Sigmoid colon (tissue), 4 donors: ENCODE data around the gene ZNF727.

Experiments
- EP300 ChIP-seq, 4 donors: sonication (generic); formaldehyde crosslinking; IDR thresholded peaks; one replicate each; pipeline ENCODE4 v1.6.1; 2017; ENCODE audit warnings: antibody characterized with exemption in 4 of 4
- POLR2A ChIP-seq, 2 donors: fragments of 450-650 bp; IDR thresholded peaks; one replicate each; pipeline ENCODE4 v1.6.1; 2016; ENCODE audit warnings: antibody characterized with exemption in 2 of 2, mild to moderate bottlenecking in 2 of 2, moderate library complexity in 2 of 2
- POLR2AphosphoS5 ChIP-seq, 4 donors: sonication (generic); formaldehyde crosslinking; IDR thresholded peaks; one replicate each; pipeline ENCODE4 v1.6.1; 2017; ENCODE audit warnings: antibody characterized with exemption in 4 of 4
- TF ChIP-seq, protein P1 (sequence below), 4 experiments: fragments of 450-650 bp in 3 of 4; fragments of 200-600 bp in 1 of 4; IDR thresholded peaks; one replicate each; pipeline ENCODE4 v1.5.1; 2016 to 2019; ENCODE audit warnings: antibody characterized with exemption in 4 of 4, mild to moderate bottlenecking in 3 of 4, moderate library complexity in 2 of 4

GRCh38 chr7:64046041-64046389 is 781 bp downstream of the ZNF727 start:
- TF ChIP-seq, protein P1, sequence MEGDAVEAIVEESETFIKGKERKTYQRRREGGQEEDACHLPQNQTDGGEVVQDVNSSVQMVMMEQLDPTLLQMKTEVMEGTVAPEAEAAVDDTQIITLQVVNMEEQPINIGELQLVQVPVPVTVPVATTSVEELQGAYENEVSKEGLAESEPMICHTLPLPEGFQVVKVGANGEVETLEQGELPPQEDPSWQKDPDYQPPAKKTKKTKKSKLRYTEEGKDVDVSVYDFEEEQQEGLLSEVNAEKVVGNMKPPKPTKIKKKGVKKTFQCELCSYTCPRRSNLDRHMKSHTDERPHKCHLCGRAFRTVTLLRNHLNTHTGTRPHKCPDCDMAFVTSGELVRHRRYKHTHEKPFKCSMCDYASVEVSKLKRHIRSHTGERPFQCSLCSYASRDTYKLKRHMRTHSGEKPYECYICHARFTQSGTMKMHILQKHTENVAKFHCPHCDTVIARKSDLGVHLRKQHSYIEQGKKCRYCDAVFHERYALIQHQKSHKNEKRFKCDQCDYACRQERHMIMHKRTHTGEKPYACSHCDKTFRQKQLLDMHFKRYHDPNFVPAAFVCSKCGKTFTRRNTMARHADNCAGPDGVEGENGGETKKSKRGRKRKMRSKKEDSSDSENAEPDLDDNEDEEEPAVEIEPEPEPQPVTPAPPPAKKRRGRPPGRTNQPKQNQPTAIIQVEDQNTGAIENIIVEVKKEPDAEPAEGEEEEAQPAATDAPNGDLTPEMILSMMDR (IDR thresholded peaks at IDR 0.05) = no peak
- TF ChIP-seq POLR2AphosphoS5 (IDR thresholded peaks at IDR 0.05) = no peak
- no peak for TF ChIP-seq POLR2A (IDR thresholded peaks at IDR 0.05)
- TF ChIP-seq EP300 (IDR thresholded peaks at IDR 0.05) = no peak
